ENCODE results near the gene HUNK. TPM values are rescaled to one million over a fixed set of nuclear protein-coding genes. Genes with fewer than 3 reads are reported as not detected.

HUNK gene
- total and polyA plus RNA-seq, 5 experiments from 2014 or later: 0.05 to 0.74 (median 0.23) TPM; not detected in 2

GRCh38 chr21:32001390-32001789 lies 128.6 kb downstream of the HUNK start:
- DNase-seq (no peak), ATAC-seq (no peak)
- no peak overlapping the region for H3K4me3 Mint-ChIP-seq
- no peak overlapping the region for H3K27ac Mint-ChIP-seq
- H3K9me3 Mint-ChIP-seq: no peaks in the 10 kb centered on the region
- H3K4me1 Mint-ChIP-seq: peaks cover 0 to 7% (median 2%) of the 10 kb centered on the region in 4 donors
- POLR2A ChIA-PET: no interaction called here
- no peaks in the 10 kb centered on the region for H3K36me3 Mint-ChIP-seq
- H3K27me3 Mint-ChIP-seq: no peaks in the 10 kb centered on the region

- peaks cover 0 to 1% (median 0%) of the 10 kb centered on the region in 5 donors for H3K27me3 Mint-ChIP-seq
- H3K4me3 Mint-ChIP-seq: no peak overlapping the region
- no peaks in the 10 kb centered on the region for H3K9me3 Mint-ChIP-seq
- no peaks in the 10 kb centered on the region for H3K36me3 Mint-ChIP-seq
- DNase-seq: no peak
- H3K27ac Mint-ChIP-seq: no peak overlapping the region
- POLR2A ChIA-PET: interaction anchor here (1.3 kb wide), 1 partner anchor 11 kb away, joined by 3 read pairs; no protein-coding TSS in a partner anchor
- no peak for ATAC-seq
- H3K4me1 Mint-ChIP-seq: peaks cover 0 to 7% (median 2%) of the 10 kb centered on the region in 4 donors
Measured at GRCh38 chr21:32003411-32003810, 130.6 kb downstream of the HUNK start.

GRCh38 chr21:32004291-32004690 lies 131.5 kb downstream of the HUNK start:
- no peak for ATAC-seq
- Mint-ChIP-seq H3K4me3 (no peak overlapping the region), H3K36me3 (no peaks in the 10 kb centered on the region), H3K9me3 (peaks cover 0 to 5% (median 0%) of the 10 kb centered on the region in 9 donors), H3K4me1 (peaks cover 0 to 7% (median 2%) of the 10 kb centered on the region in 4 donors), H3K27me3 (peaks cover 0 to 8% (median 5%) of the 10 kb centered on the region in 5 donors), H3K27ac (no peak overlapping the region)
- DNase-seq: no peak
- POLR2A ChIA-PET: interaction anchor here (1.3 kb wide), 1 partner anchor 12 kb away, joined by 3 read pairs; no protein-coding TSS in a partner anchor

GRCh38 chr21:32007456-32007855 lies 134.6 kb downstream of the HUNK start:
- peaks cover 0 to 7% (median 2%) of the 10 kb centered on the region in 4 donors for H3K4me1 Mint-ChIP-seq
- H3K36me3 Mint-ChIP-seq: no peaks in the 10 kb centered on the region
- H3K27me3 Mint-ChIP-seq: peaks cover 0 to 8% (median 5%) of the 10 kb centered on the region in 5 donors
- no peak overlapping the region for H3K27ac Mint-ChIP-seq
- H3K9me3 Mint-ChIP-seq: peaks cover 0 to 5% (median 0%) of the 10 kb centered on the region in 9 donors
- no peak overlapping the region for H3K4me3 Mint-ChIP-seq
- DNase-seq (no peak), ATAC-seq (no peak)
- POLR2A ChIA-PET: no interaction called here

- no peaks in the 10 kb centered on the region for H3K36me3 Mint-ChIP-seq
- POLR2A ChIA-PET: no interaction called here
- DNase-seq (no peak), ATAC-seq (no peak)
- H3K9me3 Mint-ChIP-seq: peaks cover 0 to 5% (median 0%) of the 10 kb centered on the region in 9 donors
- H3K4me1 Mint-ChIP-seq: peaks cover 0 to 2% (median under 1%) of the 10 kb centered on the region in 4 donors
- peak overlapping the region in 1 of 10 donors; percentile 4 for H3K27ac Mint-ChIP-seq
- H3K27me3 Mint-ChIP-seq: peaks cover 0 to 8% (median 5%) of the 10 kb centered on the region in 5 donors
- H3K4me3 Mint-ChIP-seq: no peak overlapping the region
Measured at GRCh38 chr21:32008714-32009113, 135.9 kb downstream of the HUNK start.

- peaks cover 0 to 8% (median 5%) of the 10 kb centered on the region in 5 donors for H3K27me3 Mint-ChIP-seq
- DNase-seq: no peak
- H3K9me3 Mint-ChIP-seq: peaks cover 0 to 8% (median 0%) of the 10 kb centered on the region in 9 donors
- H3K4me3 Mint-ChIP-seq: no peak overlapping the region
- POLR2A ChIA-PET: no interaction called here
- H3K27ac Mint-ChIP-seq: no peak overlapping the region
- peaks cover 0 to 2% (median 0%) of the 10 kb centered on the region in 4 donors for H3K4me1 Mint-ChIP-seq
- no peak for ATAC-seq
- H3K36me3 Mint-ChIP-seq: no peaks in the 10 kb centered on the region
Measured at GRCh38 chr21:32009263-32009662, 136.4 kb downstream of the HUNK start.

- Mint-ChIP-seq H3K4me3 (no peak overlapping the region), H3K4me1 (no peaks in the 10 kb centered on the region), H3K36me3 (no peaks in the 10 kb centered on the region), H3K9me3 (peaks cover 0 to 3% (median 0%) of the 10 kb centered on the region in 9 donors), H3K27me3 (no peaks in the 10 kb centered on the region), H3K27ac (no peak overlapping the region)
- ATAC-seq: no peak
- POLR2A ChIA-PET: no interaction called here
- no peak for DNase-seq
Measured at GRCh38 chr21:32015461-32016139, 142.8 kb downstream of the HUNK start.

GRCh38 chr21:32018381-32018780 lies 145.6 kb downstream of the HUNK start:
- POLR2A ChIA-PET: no interaction called here
- Mint-ChIP-seq H3K36me3 (no peaks in the 10 kb centered on the region), H3K4me3 (no peak overlapping the region), H3K27me3 (no peaks in the 10 kb centered on the region), H3K9me3 (peaks cover 0 to 3% (median 0%) of the 10 kb centered on the region in 9 donors), H3K4me1 (peaks cover 0 to 3% (median 0%) of the 10 kb centered on the region in 4 donors), H3K27ac (peak overlapping the region in 1 of 10 donors; percentile 11)
- DNase-seq (no peak), ATAC-seq (no peak)

GRCh38 chr21:32020564-32020963 lies 147.7 kb downstream of the HUNK start:
- Mint-ChIP-seq H3K4me3 (no peak overlapping the region), H3K9me3 (peaks cover 0 to 3% (median 0%) of the 10 kb centered on the region in 9 donors), H3K27me3 (no peaks in the 10 kb centered on the region), H3K27ac (no peak overlapping the region), H3K36me3 (no peaks in the 10 kb centered on the region), H3K4me1 (peaks cover 0 to 3% (median 0%) of the 10 kb centered on the region in 4 donors)
- DNase-seq (no peak), ATAC-seq (no peak)
- POLR2A ChIA-PET: no interaction called here

GRCh38 chr21:32021319-32021994 lies 148.6 kb downstream of the HUNK start:
- ATAC-seq (no peak), DNase-seq (no peak)
- H3K4me1 Mint-ChIP-seq: peaks cover 0 to 3% (median 0%) of the 10 kb centered on the region in 4 donors
- POLR2A ChIA-PET: no interaction called here
- H3K27me3 Mint-ChIP-seq: no peaks in the 10 kb centered on the region
- H3K36me3 Mint-ChIP-seq: no peaks in the 10 kb centered on the region
- no peak overlapping the region for H3K27ac Mint-ChIP-seq
- H3K9me3 Mint-ChIP-seq: peaks cover 0 to 3% (median 0%) of the 10 kb centered on the region in 9 donors
- no peak overlapping the region for H3K4me3 Mint-ChIP-seq

- H3K4me1 Mint-ChIP-seq: peaks cover 0 to 3% (median 0%) of the 10 kb centered on the region in 4 donors
- H3K27ac Mint-ChIP-seq: no peak overlapping the region
- peaks cover 0 to 3% (median 0%) of the 10 kb centered on the region in 9 donors for H3K9me3 Mint-ChIP-seq
- H3K27me3 Mint-ChIP-seq: no peaks in the 10 kb centered on the region
- H3K36me3 Mint-ChIP-seq: no peaks in the 10 kb centered on the region
- POLR2A ChIA-PET: interaction anchor here (0.6 kb wide), 1 partner anchor 386 kb away, joined by 6 read pairs; no protein-coding TSS in a partner anchor
- no peak for DNase-seq
- no peak for ATAC-seq
- no peak overlapping the region for H3K4me3 Mint-ChIP-seq
Measured at GRCh38 chr21:32022146-32022545, 149.3 kb downstream of the HUNK start.

GRCh38 chr21:32030146-32030652 lies 157.4 kb downstream of the HUNK start:
- Mint-ChIP-seq H3K27me3 (peaks cover 1 to 17% (median 5%) of the 10 kb centered on the region in 5 donors), H3K9me3 (no peaks in the 10 kb centered on the region), H3K36me3 (no peaks in the 10 kb centered on the region), H3K27ac (no peak overlapping the region), H3K4me1 (peaks cover 0 to 2% (median 0%) of the 10 kb centered on the region in 4 donors), H3K4me3 (no peak overlapping the region)
- DNase-seq (no peak), ATAC-seq (no peak)
- POLR2A ChIA-PET: no interaction called here

- Mint-ChIP-seq H3K27me3 (peaks cover 7 to 43% (median 14%) of the 10 kb centered on the region in 5 donors), H3K9me3 (peaks cover 0 to 4% (median 0%) of the 10 kb centered on the region in 9 donors), H3K4me1 (peaks cover 0 to 2% (median 0%) of the 10 kb centered on the region in 4 donors), H3K27ac (no peak overlapping the region), H3K36me3 (no peaks in the 10 kb centered on the region), H3K4me3 (no peak overlapping the region)
- no peak for ATAC-seq
- POLR2A ChIA-PET: no interaction called here
- DNase-seq: no peak
Measured at GRCh38 chr21:32034850-32035249, 162.0 kb downstream of the HUNK start.
